Sigmoid colon (tissue), 7 donors: ENCODE data around the gene METRNL. TPM values are rescaled to one million over a fixed set of nuclear protein-coding genes. Genes with fewer than 3 reads are reported as not detected.
A peak's percentile ranks its signal among the peaks of the same experiment; 100 is the strongest.
"Not testable (repeated sequence)": the region's sequence is repeated elsewhere in the genome, so short reads cannot be mapped to it uniquely, and the experiment has no call there.

Source experiments
- DNase-seq: peaks from one replicate; pipeline ENCODE4 v3.0.0-alpha.2; 2019
- H3K27ac ChIP-seq, 4 donors: fragments of 200-600 bp; sonication (generic); one replicate each; pipeline ENCODE4 v1.5.1; 2016 to 2019; ENCODE audit warnings: mild to moderate bottlenecking in 1 of 4
- H3K27me3 ChIP-seq, 3 donors: fragments of 200-600 bp; sonication (generic); one replicate each; pipeline ENCODE4 v1.5.1; 2019; ENCODE audit warnings: mild to moderate bottlenecking in 1 of 3
- H3K36me3 ChIP-seq, 4 donors: fragments of 200-600 bp; sonication (generic); one replicate each; pipeline ENCODE4 v1.5.1; 2016 to 2019
- H3K4me1 ChIP-seq, 4 donors: fragments of 200-600 bp; sonication (generic); one replicate each; pipeline ENCODE4 v1.5.1; 2017 to 2019
- H3K4me3 ChIP-seq, 4 donors: fragments of 200-600 bp; sonication (generic); one replicate each; pipeline ENCODE4 v1.5.1; 2017 to 2019; ENCODE audit warnings: mild to moderate bottlenecking in 2 of 4, moderate library complexity in 1 of 4
- H3K9me3 ChIP-seq, 4 donors: fragments of 200-600 bp in 3 of 4; sonication (generic) in 3 of 4; one replicate each; pipeline versions ENCODE4 v1.5.1 to v1.6.1; 2013 to 2019
- CTCF ChIP-seq, 4 experiments: fragments of 450-650 bp in 3 of 4; fragments of 200-600 bp in 1 of 4; IDR thresholded peaks; one replicate each; pipeline ENCODE4 v1.5.1; 2016 to 2019; ENCODE audit warnings: antibody characterized with exemption in 4 of 4, mild to moderate bottlenecking in 3 of 4, moderate library complexity in 2 of 4
- EP300 ChIP-seq, 4 donors: sonication (generic); formaldehyde crosslinking; IDR thresholded peaks; one replicate each; pipeline ENCODE4 v1.6.1; 2017; ENCODE audit warnings: antibody characterized with exemption in 4 of 4
- POLR2A ChIP-seq, 2 donors: fragments of 450-650 bp; IDR thresholded peaks; one replicate each; pipeline ENCODE4 v1.6.1; 2016; ENCODE audit warnings: antibody characterized with exemption in 2 of 2, mild to moderate bottlenecking in 2 of 2, moderate library complexity in 2 of 2
- POLR2AphosphoS5 ChIP-seq, 4 donors: sonication (generic); formaldehyde crosslinking; IDR thresholded peaks; one replicate each; pipeline ENCODE4 v1.6.1; 2017; ENCODE audit warnings: antibody characterized with exemption in 4 of 4
- WGBS, 2 donors: extraction: QIAGEN DNeasy Blood & Tissue Kit; methylation state at CpG; one replicate each; pipeline ENCODE4 v1.1.7; 2013; 5-methylcytosine and 5-hydroxymethylcytosine counted together
- intact Hi-C: fragments of 100-400 bp; cut with DNase I; formaldehyde crosslinking; loops from one replicate; pipeline ENCODE4 v1.15.1; 2023
- polyA plus RNA-seq, 3 donors: library from polyadenylated mRNA; stranded (reverse); fragments of 200-250 nt; gene quantifications; one replicate each; pipeline ENCODE4 v1.2.3, GENCODE V29; 2013
- total RNA-seq, 4 donors: library from RNA; depleted of rRNA; stranded (reverse); fragments of >200 nt; gene quantifications; one replicate each; pipeline ENCODE4 v1.1.0, GENCODE V29; 2016
- donor health status: healthy with polysubstance abuse.
- donor health status: Bipolar disorder and iron deficiency.
- donor health status: healthy.

The METRNL gene
- total and polyA plus RNA-seq, 7 donors: 26.8 to 116 (median 53.6) TPM

GRCh38 chr17:83131401-83132011 is 52.1 kb downstream of the METRNL start:
- Histone ChIP-seq H3K27me3 (no peaks in the 10 kb centered on the region), H3K4me3 (no peak overlapping the region), H3K4me1 (no peaks in the 10 kb centered on the region), H3K27ac (no peak overlapping the region), H3K36me3 (no peaks in the 10 kb centered on the region), H3K9me3 (no peaks in the 10 kb centered on the region)
- WGBS, 2 donors: 93% methylated on average over 14 of the region's 14 CpGs
- no peak for DNase-seq
- no peak for TF ChIP-seq EP300 (IDR thresholded peaks at IDR 0.05)
- TF ChIP-seq CTCF (IDR thresholded peaks at IDR 0.05): no peak
- no peak for TF ChIP-seq POLR2A (IDR thresholded peaks at IDR 0.05)
- TF ChIP-seq POLR2AphosphoS5 (IDR thresholded peaks at IDR 0.05): no peak
- intact Hi-C loops: no loop called here

- 81 to 88% methylated on average over 21 of the region's 21 CpGs for WGBS, 2 donors
- peak; percentile 56 for DNase-seq
- intact Hi-C loops: no loop called here
Measured at GRCh38 chr17:83132251-83133081, 53.1 kb downstream of the METRNL start.

GRCh38 chr17:83133302-83134121 is 54.1 kb downstream of the METRNL start:
- Histone ChIP-seq H3K27me3 (peaks cover 0 to 7% (median 0%) of the 10 kb centered on the region in 3 donors), H3K36me3 (no peaks in the 10 kb centered on the region), H3K4me3 (no peak overlapping the region), H3K4me1 (no peaks in the 10 kb centered on the region), H3K27ac (no peak overlapping the region), H3K9me3 (no peaks in the 10 kb centered on the region)
- 75 to 81% methylated on average over 16 of the region's 16 CpGs for whole genome bisulfite sequencing, 2 donors
- intact Hi-C loops: no loop called here
- DNase-seq: peak; percentile 52
- TF ChIP-seq POLR2A (IDR thresholded peaks at IDR 0.05) (no peak), CTCF (IDR thresholded peaks at IDR 0.05) (no peak), EP300 (IDR thresholded peaks at IDR 0.05) (no peak), POLR2AphosphoS5 (IDR thresholded peaks at IDR 0.05) (no peak)

More at GRCh38 chr17:83132251-83133081, 53.1 kb downstream of the METRNL start:
- Histone ChIP-seq H3K27ac (no peak overlapping the region), H3K4me3 (no peak overlapping the region), H3K27me3 (peaks cover 0 to 2% (median 0%) of the 10 kb centered on the region in 3 donors), H3K4me1 (no peaks in the 10 kb centered on the region), H3K36me3 (no peaks in the 10 kb centered on the region), H3K9me3 (no peaks in the 10 kb centered on the region)
- TF ChIP-seq EP300 (IDR thresholded peaks at IDR 0.05): no peak
- no peak for TF ChIP-seq POLR2AphosphoS5 (IDR thresholded peaks at IDR 0.05)
- TF ChIP-seq POLR2A (IDR thresholded peaks at IDR 0.05): no peak
- no peak for TF ChIP-seq CTCF (IDR thresholded peaks at IDR 0.05)

- H3K4me1 ChIP-seq, intact Hi-C loops, H3K9me3 ChIP-seq, H3K4me3 ChIP-seq, H3K36me3 ChIP-seq, H3K27me3 ChIP-seq, H3K27ac ChIP-seq: not testable (repeated sequence)
- WGBS, 2 donors: 91 to 94% methylated on average over 38 of the region's 38 CpGs
- DNase-seq: peak; percentile 17
Measured at GRCh38 chr17:83134456-83134855, 55.0 kb downstream of the METRNL start.

- no peaks in the 10 kb centered on the region for H3K9me3 ChIP-seq
- H3K4me1 ChIP-seq: no peaks in the 10 kb centered on the region
- intact Hi-C loops: no loop called here
- peak; percentile 45 for DNase-seq
- 92 to 93% methylated on average over 14 of the region's 14 CpGs for WGBS, 2 donors
- no peaks in the 10 kb centered on the region for H3K36me3 ChIP-seq
- no peak overlapping the region for H3K4me3 ChIP-seq
- no peak overlapping the region for H3K27ac ChIP-seq
- no peak for TF ChIP-seq EP300 (IDR thresholded peaks at IDR 0.05)
- no peak for TF ChIP-seq POLR2AphosphoS5 (IDR thresholded peaks at IDR 0.05)
- no peak for TF ChIP-seq POLR2A (IDR thresholded peaks at IDR 0.05)
- TF ChIP-seq CTCF (IDR thresholded peaks at IDR 0.05): no peak
- H3K27me3 ChIP-seq: peaks cover 0 to 7% (median 0%) of the 10 kb centered on the region in 3 donors
Measured at GRCh38 chr17:83135692-83136091, 56.3 kb downstream of the METRNL start.
